GM18499 (cell line): Measurements from ENCODE around the gene TNFSF9.
"Not testable (repeated sequence)": the region's sequence is repeated elsewhere in the genome, so short reads cannot be mapped to it uniquely, and the experiment has no call there.

Experiments used
- ATAC-seq: cut with Tn5 transposase; IDR thresholded peaks from one replicate; pipeline ENCODE4 v1.9.1; 2021; ENCODE audit warnings: moderate number of reproducible peaks; ENCODE audit not compliant: insufficient read depth, unreplicated experiment

TNFSF9 gene

GRCh38 chr19:6531163-6531955 is 533 bp downstream of the TNFSF9 start:
- ATAC-seq = no peak

- no peak for ATAC-seq
Observed at GRCh38 chr19:6531956-6532243, 1.1 kb downstream of the TNFSF9 start.

GRCh38 chr19:6532244-6532999 is 1.6 kb downstream of the TNFSF9 start:
- ATAC-seq = no peak

- ATAC-seq = no peak
Observed at GRCh38 chr19:6533000-6533328, 2.1 kb downstream of the TNFSF9 start.

- ATAC-seq = no peak
Observed at GRCh38 chr19:6533746-6534418, 3.1 kb downstream of the TNFSF9 start.

GRCh38 chr19:6534451-6535093 is 3.7 kb downstream of the TNFSF9 start:
- ATAC-seq = no peak

GRCh38 chr19:6535558-6536137 is 4.8 kb downstream of the TNFSF9 start:
- ATAC-seq = no peak

- no peak for ATAC-seq
Observed at GRCh38 chr19:6539514-6539913, 8.7 kb downstream of the TNFSF9 start.

- no peak for ATAC-seq
Observed at GRCh38 chr19:6540918-6541689, 10.3 kb downstream of the TNFSF9 start.

- ATAC-seq = no peak
Observed at GRCh38 chr19:6543866-6544347, 13.1 kb downstream of the TNFSF9 start.

- not testable (repeated sequence) for ATAC-seq
Observed at GRCh38 chr19:6550679-6551078, 19.9 kb downstream of the TNFSF9 start.

- ATAC-seq = no peak
Observed at GRCh38 chr19:6551091-6551490, 20.3 kb downstream of the TNFSF9 start.

- no peak for ATAC-seq
Observed at GRCh38 chr19:6551607-6552450, 21.0 kb downstream of the TNFSF9 start.

GRCh38 chr19:6556043-6556449 is 25.2 kb downstream of the TNFSF9 start:
- no peak for ATAC-seq

- no peak for ATAC-seq
Observed at GRCh38 chr19:6556480-6557195, 25.8 kb downstream of the TNFSF9 start.

- ATAC-seq = not testable (repeated sequence)
Observed at GRCh38 chr19:6562437-6562836, 31.6 kb downstream of the TNFSF9 start.

GRCh38 chr19:6564393-6564792 is 33.6 kb downstream of the TNFSF9 start:
- ATAC-seq = no peak

- not testable (repeated sequence) for ATAC-seq
Observed at GRCh38 chr19:6566727-6567126, 35.9 kb downstream of the TNFSF9 start.
